PC-3 (cell line): ENCODE measurements around the gene DVL1.
A peak's percentile ranks its signal among the peaks of the same experiment; 100 is the strongest.

Experiments used
- EZH2 ChIP-seq: fragments of 300-600 bp; sonication (generic); IDR thresholded peaks from one replicate; pipeline ENCODE4 v1.6.1; 2017; ENCODE audit warnings: antibody characterized with exemption, mild to moderate bottlenecking, low read length; ENCODE audit not compliant: unreplicated experiment
- EZH2phosphoT487 ChIP-seq: fragments of 300-600 bp; sonication (generic); IDR thresholded peaks from 2 replicates; pipeline ENCODE4 v1.6.1; 2018; ENCODE audit warnings: mild to moderate bottlenecking, antibody characterized with exemption, low read length, borderline replicate concordance
- TF ChIP-seq, protein P1 (sequence below): fragments of 300-600 bp; sonication (generic); conservative IDR thresholded peaks from 2 replicates; pipeline ENCODE4 v1.5.1; 2017; ENCODE audit warnings: antibody characterized with exemption, low read depth, mild to moderate bottlenecking, low read length

GRCh38 chr1:1371746-1372711, 22.8 kb upstream of the DVL1 start:
- no peak for TF ChIP-seq EZH2
- TF ChIP-seq, protein P1, sequence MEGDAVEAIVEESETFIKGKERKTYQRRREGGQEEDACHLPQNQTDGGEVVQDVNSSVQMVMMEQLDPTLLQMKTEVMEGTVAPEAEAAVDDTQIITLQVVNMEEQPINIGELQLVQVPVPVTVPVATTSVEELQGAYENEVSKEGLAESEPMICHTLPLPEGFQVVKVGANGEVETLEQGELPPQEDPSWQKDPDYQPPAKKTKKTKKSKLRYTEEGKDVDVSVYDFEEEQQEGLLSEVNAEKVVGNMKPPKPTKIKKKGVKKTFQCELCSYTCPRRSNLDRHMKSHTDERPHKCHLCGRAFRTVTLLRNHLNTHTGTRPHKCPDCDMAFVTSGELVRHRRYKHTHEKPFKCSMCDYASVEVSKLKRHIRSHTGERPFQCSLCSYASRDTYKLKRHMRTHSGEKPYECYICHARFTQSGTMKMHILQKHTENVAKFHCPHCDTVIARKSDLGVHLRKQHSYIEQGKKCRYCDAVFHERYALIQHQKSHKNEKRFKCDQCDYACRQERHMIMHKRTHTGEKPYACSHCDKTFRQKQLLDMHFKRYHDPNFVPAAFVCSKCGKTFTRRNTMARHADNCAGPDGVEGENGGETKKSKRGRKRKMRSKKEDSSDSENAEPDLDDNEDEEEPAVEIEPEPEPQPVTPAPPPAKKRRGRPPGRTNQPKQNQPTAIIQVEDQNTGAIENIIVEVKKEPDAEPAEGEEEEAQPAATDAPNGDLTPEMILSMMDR: peak; percentile 96
- TF ChIP-seq EZH2phosphoT487: no peak
